ENCODE data around the gene PI3. TPM values are rescaled to one million over a fixed set of nuclear protein-coding genes. Genes with fewer than 3 reads are reported as not detected.
"Not testable (repeated sequence)": the region's sequence is repeated elsewhere in the genome, so short reads cannot be mapped to it uniquely, and the experiment has no call there.

The PI3 gene
- total RNA-seq, result under 1 TPM in 1 of 2 donors, not detected in 1; 0.96 TPM
- polyA plus RNA-seq, result 1 to 10 TPM; 1.1 to 2.0 TPM
- long read RNA-seq, donor 1, result 0 reads
- long read RNA-seq, donor 2, result 0 reads

DNA sequence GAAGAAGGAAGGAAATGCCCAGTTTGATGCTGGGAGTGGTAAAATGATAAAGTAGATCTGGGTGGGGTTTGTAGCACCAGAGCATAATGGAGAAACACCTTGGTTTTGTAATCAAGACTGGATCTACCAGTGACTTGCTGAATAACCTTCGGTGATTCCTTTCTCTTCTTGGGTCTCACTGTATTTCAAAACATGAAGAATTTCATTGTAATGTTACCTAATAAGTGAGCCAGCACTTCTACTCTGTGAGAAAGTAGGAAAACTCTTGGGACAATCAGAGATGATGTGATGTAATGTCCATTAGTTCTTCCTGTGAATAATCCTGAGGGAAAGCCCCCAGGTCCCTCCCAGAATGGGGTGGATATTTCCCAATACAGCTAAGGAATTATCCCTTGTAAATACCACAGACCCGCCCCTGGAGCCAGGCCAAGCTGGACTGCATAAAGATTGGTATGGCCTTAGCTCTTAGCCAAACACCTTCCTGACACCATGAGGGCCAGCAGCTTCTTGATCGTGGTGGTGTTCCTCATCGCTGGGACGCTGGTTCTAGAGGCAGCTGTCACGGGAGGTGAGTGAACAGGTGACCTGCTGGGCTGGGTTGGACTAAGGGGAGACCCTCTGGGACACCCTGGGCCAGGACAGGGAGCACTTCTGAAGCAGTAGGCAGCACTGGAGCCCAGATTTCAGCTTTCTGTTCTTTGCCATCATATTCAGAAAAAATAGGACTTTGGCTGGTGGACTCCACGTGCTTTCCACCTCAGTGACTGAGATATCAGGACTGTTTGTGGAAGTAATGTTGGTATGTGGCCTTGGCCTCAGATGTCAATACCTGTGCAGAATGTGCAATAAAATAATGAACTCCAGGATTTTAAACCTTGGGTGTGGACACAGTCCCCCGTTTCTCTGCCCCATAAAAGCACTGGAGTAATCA is at the start of gene PI3:
PI3 (plus strand) TSS at position 469 of the 931 bp plus-strand sequence; CDS start at position 490, 21 bp downstream.
- Histone ChIP-seq H3K36me3 (ENCODE audit: control insufficient read depth in 1 of 2, insufficient read depth in 2 of 2, low read length in 1 of 2) (no peaks in the 10 kb centered on the region), H3K27ac (ENCODE audit: low read depth in 1 of 2, low read length in 2 of 2) (no peak within 1 kb of the TSS), H3K4me1 (ENCODE audit: control insufficient read depth in 1 of 2, insufficient read depth in 2 of 2, low read length in 2 of 2) (no peaks in the 10 kb centered on the region), H3K9me3 (ENCODE audit: control insufficient read depth, low read length) (no peaks in the 10 kb centered on the region), H3K27me3 (ENCODE audit: control insufficient read depth in 1 of 2, insufficient read depth in 2 of 2, low read length in 1 of 2) (no peaks in the 10 kb centered on the region), H3K4me3 (ENCODE audit: low read length in 2 of 2) (no peak within 1 kb of the TSS)
- intact Hi-C loops (cut with DNase I), result no loop called here
- WGBS, 2 donors, result 62 to 64% methylated on average over 8 of the region's 8 CpGs
- no peak for ATAC-seq (ENCODE audit: low FRiP score)
- DNase-seq, result no peak

DNA sequence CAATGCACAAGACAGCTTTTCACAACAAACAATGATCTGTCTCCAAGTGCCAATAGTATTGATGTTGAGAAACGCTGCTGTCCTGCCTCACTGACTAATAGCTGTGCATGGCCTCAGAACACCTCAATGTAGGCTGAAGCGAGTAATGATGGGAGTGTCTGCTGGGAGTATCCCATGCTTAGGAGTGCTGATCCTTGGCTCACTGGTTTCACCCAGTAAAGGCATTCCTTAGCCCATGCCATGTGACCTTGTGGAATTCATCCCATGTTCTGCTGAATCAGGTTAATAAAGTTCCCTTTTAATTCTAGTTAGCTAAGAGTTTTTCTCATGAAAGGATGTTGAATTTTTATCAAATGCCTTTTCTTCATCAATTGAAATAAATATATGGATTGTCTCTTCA is 46.6 kb upstream of the PI3 start:
- DNase-seq (no peak), ATAC-seq (ENCODE audit: low FRiP score) (no peak)
- Histone ChIP-seq H3K9me3 (ENCODE audit: control insufficient read depth, low read length) (peaks cover 2% of the 10 kb centered on the region), H3K27me3 (ENCODE audit: control insufficient read depth in 1 of 2, insufficient read depth in 2 of 2, low read length in 1 of 2) (no peaks in the 10 kb centered on the region), H3K4me3 (ENCODE audit: low read length in 2 of 2) (no peak overlapping the region), H3K27ac (ENCODE audit: low read depth in 1 of 2, low read length in 2 of 2) (no peak overlapping the region), H3K4me1 (ENCODE audit: control insufficient read depth in 1 of 2, insufficient read depth in 2 of 2, low read length in 2 of 2) (no peaks in the 10 kb centered on the region), H3K36me3 (ENCODE audit: control insufficient read depth in 1 of 2, insufficient read depth in 2 of 2, low read length in 1 of 2) (no peaks in the 10 kb centered on the region)
- intact Hi-C loops (cut with DNase I), result no loop called here
- 71 to 73% methylated on average over 2 of the region's 2 CpGs for WGBS, 2 donors

- peaks cover 0 to 3% of the 10 kb centered on the region in 2 donors for H3K27me3 ChIP-seq (ENCODE audit: control insufficient read depth in 1 of 2, insufficient read depth in 2 of 2, low read length in 1 of 2)
- H3K4me1 ChIP-seq (ENCODE audit: control insufficient read depth in 1 of 2, insufficient read depth in 2 of 2, low read length in 2 of 2), result no peaks in the 10 kb centered on the region
- no peak overlapping the region for H3K27ac ChIP-seq (ENCODE audit: low read depth in 1 of 2, low read length in 2 of 2)
- H3K9me3 ChIP-seq (ENCODE audit: control insufficient read depth, low read length), result peaks cover 2% of the 10 kb centered on the region
- no peak for ATAC-seq (ENCODE audit: low FRiP score)
- WGBS, 2 donors, result 57 to 61% methylated on average over 2 of the region's 2 CpGs
- H3K4me3 ChIP-seq (ENCODE audit: low read length in 2 of 2), result no peak overlapping the region
- intact Hi-C loops (cut with DNase I), result no loop called here
- no peak for DNase-seq
- H3K36me3 ChIP-seq (ENCODE audit: control insufficient read depth in 1 of 2, insufficient read depth in 2 of 2, low read length in 1 of 2), result no peaks in the 10 kb centered on the region
Measured at GRCh38 chr20:45136911-45137310, 37.8 kb upstream of the PI3 start.

DNA sequence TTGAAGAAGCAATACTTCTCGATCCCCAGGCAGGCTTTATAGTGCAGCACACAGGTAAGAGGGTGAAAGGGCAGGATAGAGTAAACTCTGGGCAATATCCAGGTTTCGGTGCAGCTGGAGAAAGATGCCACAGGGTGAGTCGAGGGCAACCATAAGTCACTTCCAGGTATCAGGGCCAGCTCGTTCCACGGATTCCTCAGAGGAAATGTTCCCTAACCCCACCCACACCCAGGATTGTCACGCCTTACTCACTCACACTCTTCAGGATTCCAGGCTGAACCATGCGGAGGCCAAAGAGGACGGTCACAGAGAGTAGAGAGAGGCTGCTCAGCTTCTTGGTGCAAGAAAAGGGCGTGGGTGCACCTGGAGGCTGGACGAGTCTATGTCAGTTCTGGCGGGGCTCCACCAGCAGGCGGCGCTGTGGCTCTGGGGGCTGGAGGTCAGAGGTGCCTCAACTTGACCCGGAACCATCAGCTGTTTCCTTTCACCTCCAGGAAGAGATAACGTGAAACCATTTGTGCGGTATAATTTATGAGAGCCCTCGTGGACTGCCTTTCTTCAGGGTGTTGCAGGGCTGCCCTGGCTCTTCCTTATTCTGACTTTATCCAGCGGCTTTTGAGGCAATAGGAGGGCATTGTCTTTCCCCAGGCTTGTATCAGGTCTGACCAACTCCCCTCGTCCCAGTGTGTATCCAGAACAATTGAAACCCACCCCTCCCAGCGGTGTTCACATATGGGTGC is 36.0 kb upstream of the PI3 start:
- Histone ChIP-seq H3K27ac (ENCODE audit: low read depth in 1 of 2, low read length in 2 of 2) (no peak overlapping the region), H3K9me3 (ENCODE audit: control insufficient read depth, low read length) (peaks cover 2% of the 10 kb centered on the region), H3K4me1 (ENCODE audit: control insufficient read depth in 1 of 2, insufficient read depth in 2 of 2, low read length in 2 of 2) (no peaks in the 10 kb centered on the region), H3K27me3 (ENCODE audit: control insufficient read depth in 1 of 2, insufficient read depth in 2 of 2, low read length in 1 of 2) (peaks cover 0 to 3% of the 10 kb centered on the region in 2 donors), H3K36me3 (ENCODE audit: control insufficient read depth in 1 of 2, insufficient read depth in 2 of 2, low read length in 1 of 2) (no peaks in the 10 kb centered on the region), H3K4me3 (ENCODE audit: low read length in 2 of 2) (no peak overlapping the region)
- DNase-seq, result peak; percentile 58 to 81
- intact Hi-C loops (cut with DNase I), result no loop called here
- no peak for ATAC-seq (ENCODE audit: low FRiP score)
- 38 to 40% methylated on average over 20 of the region's 20 CpGs for WGBS, 2 donors

DNA sequence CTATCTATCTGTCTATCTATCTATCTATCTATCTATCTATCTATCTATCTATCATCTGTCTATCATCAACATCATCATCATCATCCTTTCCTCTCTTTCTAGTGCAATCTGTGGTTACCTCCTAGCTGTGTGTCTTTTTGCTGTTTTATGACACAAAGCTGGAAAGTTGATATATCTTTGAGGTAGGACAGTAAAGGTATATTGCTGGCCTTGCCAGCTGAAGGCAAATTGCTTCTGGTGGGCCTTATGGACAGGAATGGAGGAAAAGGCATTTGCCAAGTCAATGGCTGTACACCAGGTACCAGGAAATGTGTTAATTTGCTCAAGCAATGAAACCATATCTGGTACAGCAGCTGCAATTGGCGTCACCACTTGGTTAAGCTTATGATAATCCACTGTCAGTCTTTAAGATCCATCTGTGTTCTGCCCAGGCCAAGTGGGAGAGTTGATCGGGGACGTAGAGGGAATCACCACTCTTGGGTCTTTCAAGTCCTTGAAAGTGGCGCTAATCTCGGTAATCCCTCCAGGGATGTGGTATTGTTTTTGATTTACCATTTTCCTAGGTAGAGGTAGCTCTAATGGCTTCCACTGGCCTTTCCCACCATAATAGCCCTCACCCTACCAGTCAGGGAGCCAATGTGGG is 34.8 kb upstream of the PI3 start:
- DNase-seq; H3K4me1 ChIP-seq (ENCODE audit: control insufficient read depth in 1 of 2, insufficient read depth in 2 of 2, low read length in 2 of 2); H3K4me3 ChIP-seq (ENCODE audit: low read length in 2 of 2); ATAC-seq (ENCODE audit: low FRiP score); H3K27ac ChIP-seq (ENCODE audit: low read depth in 1 of 2, low read length in 2 of 2); H3K36me3 ChIP-seq (ENCODE audit: control insufficient read depth in 1 of 2, insufficient read depth in 2 of 2, low read length in 1 of 2); H3K9me3 ChIP-seq (ENCODE audit: control insufficient read depth, low read length); intact Hi-C loops (cut with DNase I); H3K27me3 ChIP-seq (ENCODE audit: control insufficient read depth in 1 of 2, insufficient read depth in 2 of 2, low read length in 1 of 2): not testable (repeated sequence)
- WGBS, 2 donors, result 91 to 93% methylated on average over 5 of the region's 5 CpGs

DNA sequence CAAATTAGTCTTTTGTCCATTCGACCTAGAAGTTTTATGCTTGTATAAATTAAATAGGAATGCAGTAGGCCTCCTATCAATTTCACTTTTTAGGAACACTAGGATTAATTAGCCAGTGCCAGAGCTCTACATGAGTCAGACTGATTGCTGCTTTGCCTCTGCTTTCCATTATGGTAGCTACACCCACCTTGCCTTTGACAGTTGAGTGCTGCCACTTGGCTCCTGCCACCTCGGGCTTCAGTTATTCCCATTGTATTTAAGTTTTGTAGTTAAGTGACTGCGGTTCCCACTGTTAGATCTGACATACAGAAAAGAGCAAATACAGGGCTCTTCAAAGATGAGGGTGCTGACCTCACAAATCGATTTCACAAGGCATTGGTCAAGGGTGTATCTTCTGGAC is 33.9 kb upstream of the PI3 start:
- peaks cover 2% of the 10 kb centered on the region for H3K9me3 ChIP-seq (ENCODE audit: control insufficient read depth, low read length)
- ATAC-seq (ENCODE audit: low FRiP score), result no peak
- H3K4me1 ChIP-seq (ENCODE audit: control insufficient read depth in 1 of 2, insufficient read depth in 2 of 2, low read length in 2 of 2), result no peaks in the 10 kb centered on the region
- H3K4me3 ChIP-seq (ENCODE audit: low read length in 2 of 2), result no peak overlapping the region
- 66 to 67% methylated on average over 4 of the region's 4 CpGs for whole genome bisulfite sequencing, 2 donors
- peaks cover 0 to 3% of the 10 kb centered on the region in 2 donors for H3K27me3 ChIP-seq (ENCODE audit: control insufficient read depth in 1 of 2, insufficient read depth in 2 of 2, low read length in 1 of 2)
- H3K27ac ChIP-seq (ENCODE audit: low read depth in 1 of 2, low read length in 2 of 2), result no peak overlapping the region
- intact Hi-C loops (cut with DNase I), result no loop called here
- DNase-seq, result no peak
- no peaks in the 10 kb centered on the region for H3K36me3 ChIP-seq (ENCODE audit: control insufficient read depth in 1 of 2, insufficient read depth in 2 of 2, low read length in 1 of 2)

DNA sequence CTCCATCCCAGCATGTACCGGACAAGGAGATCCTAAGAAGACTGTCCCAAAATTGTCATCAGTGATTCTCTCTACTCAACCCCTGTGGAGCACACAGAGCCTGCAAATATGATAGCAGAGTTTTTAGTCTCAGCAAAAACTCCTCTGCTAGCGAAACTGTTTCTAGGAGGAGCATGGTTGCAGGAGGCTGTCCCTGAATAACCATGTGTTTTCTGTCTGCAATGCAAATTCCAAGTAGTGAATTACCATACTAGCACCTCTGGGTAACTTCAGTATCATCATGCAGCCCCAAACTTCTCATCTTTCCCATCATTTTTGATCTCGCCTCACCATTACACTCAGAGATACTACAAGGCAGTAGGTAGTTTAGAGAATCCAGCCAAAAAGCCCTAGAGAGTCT is 25.6 kb upstream of the PI3 start:
- H3K4me1 ChIP-seq (ENCODE audit: control insufficient read depth in 1 of 2, insufficient read depth in 2 of 2, low read length in 2 of 2), result no peaks in the 10 kb centered on the region
- no peak overlapping the region for H3K27ac ChIP-seq (ENCODE audit: low read depth in 1 of 2, low read length in 2 of 2)
- H3K4me3 ChIP-seq (ENCODE audit: low read length in 2 of 2), result no peak overlapping the region
- no peaks in the 10 kb centered on the region for H3K9me3 ChIP-seq (ENCODE audit: control insufficient read depth, low read length)
- ATAC-seq (ENCODE audit: low FRiP score) (no peak), DNase-seq (no peak)
- peaks cover 0 to 4% of the 10 kb centered on the region in 2 donors for H3K27me3 ChIP-seq (ENCODE audit: control insufficient read depth in 1 of 2, insufficient read depth in 2 of 2, low read length in 1 of 2)
- 81 to 85% methylated on average over 3 of the region's 3 CpGs for WGBS, 2 donors
- H3K36me3 ChIP-seq (ENCODE audit: control insufficient read depth in 1 of 2, insufficient read depth in 2 of 2, low read length in 1 of 2), result no peaks in the 10 kb centered on the region
- intact Hi-C loops (cut with DNase I), result no loop called here

GRCh38 chr20:45152405-45152804 is 22.3 kb upstream of the PI3 start:
- no peaks in the 10 kb centered on the region for H3K36me3 ChIP-seq (ENCODE audit: control insufficient read depth in 1 of 2, insufficient read depth in 2 of 2, low read length in 1 of 2)
- no peak overlapping the region for H3K27ac ChIP-seq (ENCODE audit: low read depth in 1 of 2, low read length in 2 of 2)
- intact Hi-C loops (cut with DNase I), result no loop called here
- no peak for DNase-seq
- no peaks in the 10 kb centered on the region for H3K27me3 ChIP-seq (ENCODE audit: control insufficient read depth in 1 of 2, insufficient read depth in 2 of 2, low read length in 1 of 2)
- no peaks in the 10 kb centered on the region for H3K4me1 ChIP-seq (ENCODE audit: control insufficient read depth in 1 of 2, insufficient read depth in 2 of 2, low read length in 2 of 2)
- WGBS, 2 donors, result 52 to 53% methylated on average over 2 of the region's 2 CpGs
- H3K9me3 ChIP-seq (ENCODE audit: control insufficient read depth, low read length), result peaks cover 3% of the 10 kb centered on the region
- no peak for ATAC-seq (ENCODE audit: low FRiP score)
- H3K4me3 ChIP-seq (ENCODE audit: low read length in 2 of 2), result no peak overlapping the region

Measured in aorta (tissue), 5 donors.